Keratinocyte (primary cell): ENCODE measurements around the gene IL1A. TPM values are rescaled to one million over a fixed set of nuclear protein-coding genes. Genes with fewer than 3 reads are reported as not detected.
A peak's percentile ranks its signal among the peaks of the same experiment; 100 is the strongest.

Experiments
- DNase-seq: peaks from one replicate; pipeline ENCODE4 v3.0.0-alpha.2; 2011; ENCODE audit warnings: low read depth, missing footprints, low spot score
- FAIRE-seq: peaks from 2 replicates; lab custom pipeline; 2011; peaks lifted over from hg19 to GRCh38; lab: Jason Lieb, UNC
- H2AFZ ChIP-seq: 2 replicates; pipeline ENCODE4 v1.6.0; 2012; ENCODE audit warnings: low read length, control low read depth, inconsistent platforms; ENCODE audit not compliant: control insufficient read depth
- H3K27ac ChIP-seq: 2 replicates; pipeline ENCODE4 v1.5.1; 2011; ENCODE audit warnings: low read length; ENCODE audit not compliant: control insufficient read depth, insufficient read depth
- H3K27me3 ChIP-seq: 3 replicates; pipeline ENCODE4 v1.6.0; 2011; ENCODE audit warnings: low read length; ENCODE audit not compliant: control insufficient read depth, insufficient read depth; ENCODE audit errors: extremely low read depth
- H3K36me3 ChIP-seq, 2 experiments: 2 replicates in 1 of 2; 3 replicates in 1 of 2; pipeline ENCODE4 v1.5.1; 2011; ENCODE audit warnings: low read length in 2 of 2, mild to moderate bottlenecking in 1 of 2; ENCODE audit not compliant: control insufficient read depth in 2 of 2, insufficient read depth in 2 of 2; ENCODE audit errors: extremely low read depth in 1 of 2
- H3K4me1 ChIP-seq: 3 replicates; pipeline ENCODE4 v1.5.1; 2011; ENCODE audit warnings: low read length; ENCODE audit not compliant: control insufficient read depth, insufficient read depth; ENCODE audit errors: extremely low read depth
- H3K4me2 ChIP-seq: 3 replicates; pipeline ENCODE4 v1.6.0; 2011; ENCODE audit warnings: low read depth, low read length; ENCODE audit not compliant: control insufficient read depth, insufficient read depth; ENCODE audit errors: extremely low read depth
- H3K4me3 ChIP-seq, 3 experiments: fragments of 200-600 bp in 1 of 3; sonication (generic) in 1 of 3; 2 replicates in 2 of 3; 3 replicates in 1 of 3; pipeline ENCODE4 v1.5.1; 2011 to 2016; ENCODE audit warnings: low read length in 3 of 3, mild to moderate bottlenecking in 3 of 3, control low read depth in 2 of 3, inconsistent platforms in 1 of 3, low read depth in 1 of 3, mixed read lengths in 1 of 3, mixed run types in 1 of 3, moderate library complexity in 1 of 3; ENCODE audit not compliant: control insufficient read depth in 2 of 3, insufficient read depth in 2 of 3; ENCODE audit errors: extremely low read depth in 1 of 3
- H3K79me2 ChIP-seq: 2 replicates; pipeline ENCODE4 v1.6.0; 2012; ENCODE audit warnings: low read length; ENCODE audit not compliant: control insufficient read depth, insufficient read depth
- H3K9ac ChIP-seq: 3 replicates; pipeline ENCODE4 v1.6.0; 2011; ENCODE audit warnings: low read length; ENCODE audit not compliant: control insufficient read depth, insufficient read depth; ENCODE audit errors: extremely low read depth
- H3K9me1 ChIP-seq: 3 replicates; pipeline ENCODE4 v1.6.0; 2011; ENCODE audit warnings: low read length; ENCODE audit not compliant: control insufficient read depth, insufficient read depth; ENCODE audit errors: extremely low read depth
- H3K9me3 ChIP-seq: 2 replicates; pipeline ENCODE4 v1.5.1; 2012; ENCODE audit warnings: low read depth, low read length; ENCODE audit not compliant: control insufficient read depth
- H4K20me1 ChIP-seq: 3 replicates; pipeline ENCODE4 v1.6.0; 2011; ENCODE audit warnings: low read length; ENCODE audit not compliant: control insufficient read depth, insufficient read depth; ENCODE audit errors: extremely low read depth
- CTCF ChIP-seq, 3 experiments: IDR thresholded peaks in 1 of 3; conservative IDR thresholded peaks in 1 of 3; optimal IDR thresholded peaks in 1 of 3; 2 replicates in 2 of 3; 3 replicates in 1 of 3; pipeline versions ENCODE3 to v1.5.1; 2011; ENCODE audit warnings: low read length in 3 of 3, mild to moderate bottlenecking in 3 of 3, moderate library complexity in 2 of 3, control low read depth in 1 of 3, inconsistent platforms in 1 of 3; ENCODE audit not compliant: insufficient read depth in 2 of 3; ENCODE audit errors: extremely low read depth in 1 of 3
- EZH2 ChIP-seq: IDR thresholded peaks from one replicate; pipeline ENCODE4 v1.6.1; 2012; ENCODE audit warnings: inconsistent platforms, mild to moderate bottlenecking, low read length, moderate library complexity
- dilution Hi-C: fragments of 300-500 bp; cut with MboI; formaldehyde crosslinking; loops from one replicate; pipeline ENCODE4 v1.7.0; 2020; ENCODE audit warnings: low sequenced_read_pairs; ENCODE audit not compliant: extremely low pct_ligation_motif_present
- polyA plus RNA-seq, 5 experiments: library from polyadenylated mRNA; depleted of rRNA in 3 of 5; stranded (reverse) in 3 of 5; stranded (forward) in 1 of 5; unstranded in 1 of 5; fragments of >200 nt; gene quantifications; 1 replicate in 1 of 5; 2 replicates in 3 of 5; 3 replicates in 1 of 5; pipeline versions ENCODE4 v1.2.1 to v1.2.3, GENCODE V29; 2011 to 2012; ENCODE audit warnings: missing spikeins in 2 of 5, low read depth in 1 of 5, low replicate concordance in 1 of 5

IL1A gene
- polyA plus RNA-seq, 1 donor (not counting 4 experiments of a cell fraction or from before 2014, with no cell fraction given): 269 TPM

- Histone ChIP-seq H3K27ac (no peak overlapping the region), H4K20me1 (peaks cover 8% of the 10 kb centered on the region), H3K4me1 (no peaks in the 10 kb centered on the region), H3K4me3 (no peak overlapping the region), H2AFZ (no peak overlapping the region), H3K27me3 (no peaks in the 10 kb centered on the region), H3K9me3 (no peaks in the 10 kb centered on the region), H3K9ac (no peak overlapping the region), H3K4me2 (no peak overlapping the region), H3K36me3 (peaks cover 18 to 25% of the 10 kb centered on the region in 2 experiments), H3K79me2 (no peaks in the 10 kb centered on the region), H3K9me1 (peaks cover 2% of the 10 kb centered on the region)
- DNase-seq: no peak
- peak; percentile 72 for FAIRE-seq
- TF ChIP-seq EZH2: no peak
- TF ChIP-seq CTCF (optimal IDR thresholded peaks at IDR 0.05 in 1 of 3, IDR thresholded peaks at IDR 0.05 in 1 of 3, conservative IDR thresholded peaks at IDR 0.05 in 1 of 3; ENCODE audit: extremely low read depth in 1 of 3, insufficient read depth in 2 of 3, low read length in 3 of 3): no peak
- dilution Hi-C loops: no loop called here
These were observed 11.3 kb downstream of the IL1A start for GRCh38 chr2:112772911-112773475.

- FAIRE-seq: peak; percentile 55
- no peak overlapping the region for H2AFZ ChIP-seq
- dilution Hi-C loops: no loop called here
These were observed 12.0 kb downstream of the IL1A start for GRCh38 chr2:112772322-112772721.

More at GRCh38 chr2:112772322-112772721, 12.0 kb downstream of the IL1A start:
- no peak overlapping the region for H3K27ac ChIP-seq
- H3K4me2 ChIP-seq: no peak overlapping the region
- DNase-seq: no peak
- peaks cover 1% of the 10 kb centered on the region for H3K9me1 ChIP-seq
- no peaks in the 10 kb centered on the region for H3K4me1 ChIP-seq
- no peaks in the 10 kb centered on the region for H3K27me3 ChIP-seq
- peaks cover 1% of the 10 kb centered on the region for H4K20me1 ChIP-seq
- H3K36me3 ChIP-seq: peaks cover 12 to 19% of the 10 kb centered on the region in 2 experiments
- H3K4me3 ChIP-seq: no peak overlapping the region
- no peaks in the 10 kb centered on the region for H3K79me2 ChIP-seq
- no peak overlapping the region for H3K9ac ChIP-seq
- H3K9me3 ChIP-seq: no peaks in the 10 kb centered on the region
- no peak for TF ChIP-seq CTCF (optimal IDR thresholded peaks at IDR 0.05 in 1 of 3, IDR thresholded peaks at IDR 0.05 in 1 of 3, conservative IDR thresholded peaks at IDR 0.05 in 1 of 3; ENCODE audit: extremely low read depth in 1 of 3, insufficient read depth in 2 of 3, low read length in 3 of 3)
